Panc1 (cell line): ENCODE measurements around the gene FUS. TPM values are rescaled to one million over a fixed set of nuclear protein-coding genes. Genes with fewer than 3 reads are reported as not detected.

Source experiments
- ATAC-seq: fragments of 200-7000 bp; cut with Tn5 transposase; 2 replicates; pipeline ENCODE4 v1.9.1; 2020; ENCODE audit warnings: mild to moderate bottlenecking, moderate library complexity
- BruUV-seq: library from RNA; stranded (reverse); fragments of 400-500 nt; replicated peaks from 2 replicates; lab custom pipeline; 2021; lab: Mats Ljungman, UMichigan
- CTCF ChIA-PET: fragments of 300-600 bp; sonication (Branson Sonifier 250); formaldehyde crosslinking; loops from one replicate; lab custom pipeline; 2022; ENCODE audit warnings: antibody characterized with exemption; lab: Charles Lee
- POLR2A ChIA-PET: fragments of 300-600 bp; sonication (Branson Sonifier 250); formaldehyde crosslinking; loops from one replicate; lab custom pipeline; 2022; ENCODE audit warnings: antibody characterized with exemption; lab: Charles Lee
- DNase-seq: peaks from one replicate; pipeline ENCODE4 v3.0.0-alpha.2; 2010; ENCODE audit warnings: low read depth, low spot score
- H3K27ac ChIP-seq: 2 replicates; pipeline ENCODE4 v1.5.1; 2011; ENCODE audit warnings: mild to moderate bottlenecking, low read length, inconsistent platforms
- H3K27me3 ChIP-seq: fragments of 200-500 bp; sonication (Bioruptor generic); 2 replicates; pipeline ENCODE4 v1.6.0; 2014; ENCODE audit warnings: low read length, inconsistent platforms; ENCODE audit not compliant: control insufficient read depth, insufficient read depth
- H3K36me3 ChIP-seq: fragments of 200-500 bp; sonication (Bioruptor generic); 2 replicates; pipeline ENCODE4 v1.5.1; 2014; ENCODE audit warnings: inconsistent platforms, mild to moderate bottlenecking, low read length, moderate library complexity; ENCODE audit not compliant: control insufficient read depth, insufficient read depth
- H3K4me1 ChIP-seq: 2 replicates; pipeline ENCODE4 v1.5.1; 2011; ENCODE audit warnings: inconsistent platforms, mild to moderate bottlenecking, low read length, moderate library complexity; ENCODE audit not compliant: control insufficient read depth, insufficient read depth
- H3K4me3 ChIP-seq, 2 experiments: 2 replicates each; pipeline ENCODE4 v1.5.1; 2011 to 2012; ENCODE audit warnings: low read depth in 2 of 2, low read length in 2 of 2, mild to moderate bottlenecking in 2 of 2, inconsistent platforms in 1 of 2, moderate library complexity in 1 of 2
- H3K9me3 ChIP-seq: fragments of 200-500 bp; sonication (Bioruptor generic); 2 replicates; pipeline ENCODE4 v1.5.1; 2014; ENCODE audit warnings: low read depth, mild to moderate bottlenecking, inconsistent platforms, low read length, moderate library complexity; ENCODE audit not compliant: control insufficient read depth, insufficient read depth
- POLR2AphosphoS5 ChIP-seq: IDR thresholded peaks from 2 replicates; pipeline ENCODE4 v1.6.1; 2012; ENCODE audit warnings: mild to moderate bottlenecking, low read depth, low read length, moderate library complexity
- SIN3A ChIP-seq: IDR thresholded peaks from 2 replicates; pipeline ENCODE4 v1.6.1; 2012; ENCODE audit warnings: low read depth, mild to moderate bottlenecking, low read length, moderate library complexity, borderline replicate concordance; ENCODE audit not compliant: insufficient read depth
- TCF7L2 ChIP-seq: IDR thresholded peaks from 2 replicates; pipeline ENCODE4 v1.6.1; 2011; ENCODE audit warnings: mild to moderate bottlenecking, low read depth, low read length, inconsistent platforms
- in situ Hi-C: cut with HindIII; loops from 2 replicates; pipeline ENCODE4 v1.10.0; 2016; ENCODE audit warnings: low sequenced_read_pairs, low pct_unique_long_range_greater_than_20kb
- intact Hi-C: fragments of 100-400 bp; cut with micrococcal nuclease; formaldehyde crosslinking; loops from one replicate; pipeline ENCODE4 v1.10.0; 2022; ENCODE audit not compliant: unreplicated experiment
- total RNA-seq: library from RNA; stranded (reverse); gene quantifications from one replicate; pipeline ENCODE4 v1.2.1, GENCODE V29; 2021; ENCODE audit not compliant: unreplicated experiment
- TF ChIP-seq, protein P1 (sequence below): fragments of 450-650 bp; IDR thresholded peaks from 2 replicates; pipeline ENCODE4 v1.5.1; 2017; ENCODE audit warnings: mild to moderate bottlenecking
- TF ChIP-seq, protein P2 (sequence below), 2 experiments: IDR thresholded peaks; 2 replicates each; pipeline ENCODE4 v1.6.1; 2011 to 2012; ENCODE audit warnings: low read depth in 2 of 2, control low read depth in 1 of 2, low read length in 1 of 2, mild to moderate bottlenecking in 1 of 2, moderate library complexity in 1 of 2; ENCODE audit not compliant: insufficient read depth in 1 of 2

The FUS gene
- total RNA-seq, 1 experiment from 2014 or later, result 441 TPM

DNA sequence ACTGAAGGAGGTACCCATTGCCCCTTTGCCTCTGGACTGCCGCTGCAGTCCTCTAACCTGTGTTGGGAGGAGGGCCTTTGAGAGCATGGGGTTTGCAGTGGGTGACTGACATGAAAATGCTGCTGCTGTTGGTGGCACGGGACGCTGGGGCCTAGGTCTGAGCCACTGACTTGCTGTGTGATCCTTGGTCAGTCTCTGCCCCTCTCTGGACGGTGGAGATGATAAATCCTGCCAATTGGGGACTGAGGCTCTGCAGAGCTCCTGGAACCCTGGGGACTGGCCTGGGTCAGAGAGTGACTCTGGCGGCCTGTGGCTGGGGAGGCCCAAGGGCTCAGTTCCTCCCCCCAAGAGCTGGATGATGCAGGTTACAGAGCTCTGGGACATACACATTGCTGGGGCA is 43.1 kb downstream of the FUS start:
- ChIA-PET POLR2A (no interaction called here), CTCF (no interaction called here)
- intact Hi-C loops (no loop called here), in situ Hi-C loops (no loop called here)
- TF ChIP-seq, protein P1, sequence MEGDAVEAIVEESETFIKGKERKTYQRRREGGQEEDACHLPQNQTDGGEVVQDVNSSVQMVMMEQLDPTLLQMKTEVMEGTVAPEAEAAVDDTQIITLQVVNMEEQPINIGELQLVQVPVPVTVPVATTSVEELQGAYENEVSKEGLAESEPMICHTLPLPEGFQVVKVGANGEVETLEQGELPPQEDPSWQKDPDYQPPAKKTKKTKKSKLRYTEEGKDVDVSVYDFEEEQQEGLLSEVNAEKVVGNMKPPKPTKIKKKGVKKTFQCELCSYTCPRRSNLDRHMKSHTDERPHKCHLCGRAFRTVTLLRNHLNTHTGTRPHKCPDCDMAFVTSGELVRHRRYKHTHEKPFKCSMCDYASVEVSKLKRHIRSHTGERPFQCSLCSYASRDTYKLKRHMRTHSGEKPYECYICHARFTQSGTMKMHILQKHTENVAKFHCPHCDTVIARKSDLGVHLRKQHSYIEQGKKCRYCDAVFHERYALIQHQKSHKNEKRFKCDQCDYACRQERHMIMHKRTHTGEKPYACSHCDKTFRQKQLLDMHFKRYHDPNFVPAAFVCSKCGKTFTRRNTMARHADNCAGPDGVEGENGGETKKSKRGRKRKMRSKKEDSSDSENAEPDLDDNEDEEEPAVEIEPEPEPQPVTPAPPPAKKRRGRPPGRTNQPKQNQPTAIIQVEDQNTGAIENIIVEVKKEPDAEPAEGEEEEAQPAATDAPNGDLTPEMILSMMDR, result no peak
- no peak for ATAC-seq
- DNase-seq, result no peak
- Histone ChIP-seq H3K27me3 (no peaks in the 10 kb centered on the region), H3K4me1 (no peaks in the 10 kb centered on the region), H3K36me3 (no peaks in the 10 kb centered on the region), H3K27ac (no peak overlapping the region), H3K4me3 (no peak overlapping the region), H3K9me3 (no peaks in the 10 kb centered on the region)
- no TSS peak for BruUV-seq

DNA sequence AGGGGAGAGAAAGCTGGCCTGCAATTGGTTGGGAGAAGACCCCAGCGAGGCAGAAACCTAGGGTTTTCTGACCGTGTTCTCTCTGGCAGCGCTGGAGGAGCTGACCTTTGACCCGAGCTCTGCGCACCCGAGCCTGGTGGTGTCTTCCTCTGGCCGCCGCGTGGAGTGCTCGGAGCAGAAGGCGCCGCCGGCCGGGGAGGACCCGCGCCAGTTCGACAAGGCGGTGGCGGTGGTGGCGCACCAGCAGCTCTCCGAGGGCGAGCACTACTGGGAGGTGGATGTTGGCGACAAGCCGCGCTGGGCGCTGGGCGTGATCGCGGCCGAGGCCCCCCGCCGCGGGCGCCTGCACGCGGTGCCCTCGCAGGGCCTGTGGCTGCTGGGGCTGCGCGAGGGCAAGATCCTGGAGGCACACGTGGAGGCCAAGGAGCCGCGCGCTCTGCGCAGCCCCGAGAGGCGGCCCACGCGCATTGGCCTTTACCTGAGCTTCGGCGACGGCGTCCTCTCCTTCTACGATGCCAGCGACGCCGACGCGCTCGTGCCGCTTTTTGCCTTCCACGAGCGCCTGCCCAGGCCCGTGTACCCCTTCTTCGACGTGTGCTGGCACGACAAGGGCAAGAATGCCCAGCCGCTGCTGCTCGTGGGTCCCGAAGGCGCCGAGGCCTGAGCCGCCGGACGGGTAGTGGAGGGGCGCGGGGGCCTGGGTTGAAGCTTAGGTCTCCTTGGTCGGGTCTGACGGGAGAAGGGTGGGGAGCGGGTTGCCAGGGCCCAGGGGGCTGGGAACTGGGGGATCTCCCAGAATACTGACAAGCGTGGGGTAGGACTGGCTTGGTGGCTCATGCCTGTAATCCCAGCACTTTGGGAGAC is 44.4 kb downstream of the FUS start:
- no TSS peak for BruUV-seq
- intact Hi-C loops (no loop called here), in situ Hi-C loops (no loop called here)
- no peak overlapping the region for H3K27ac ChIP-seq
- no peak for TF ChIP-seq POLR2AphosphoS5
- no peak for TF ChIP-seq TCF7L2
- TF ChIP-seq, protein P2, sequence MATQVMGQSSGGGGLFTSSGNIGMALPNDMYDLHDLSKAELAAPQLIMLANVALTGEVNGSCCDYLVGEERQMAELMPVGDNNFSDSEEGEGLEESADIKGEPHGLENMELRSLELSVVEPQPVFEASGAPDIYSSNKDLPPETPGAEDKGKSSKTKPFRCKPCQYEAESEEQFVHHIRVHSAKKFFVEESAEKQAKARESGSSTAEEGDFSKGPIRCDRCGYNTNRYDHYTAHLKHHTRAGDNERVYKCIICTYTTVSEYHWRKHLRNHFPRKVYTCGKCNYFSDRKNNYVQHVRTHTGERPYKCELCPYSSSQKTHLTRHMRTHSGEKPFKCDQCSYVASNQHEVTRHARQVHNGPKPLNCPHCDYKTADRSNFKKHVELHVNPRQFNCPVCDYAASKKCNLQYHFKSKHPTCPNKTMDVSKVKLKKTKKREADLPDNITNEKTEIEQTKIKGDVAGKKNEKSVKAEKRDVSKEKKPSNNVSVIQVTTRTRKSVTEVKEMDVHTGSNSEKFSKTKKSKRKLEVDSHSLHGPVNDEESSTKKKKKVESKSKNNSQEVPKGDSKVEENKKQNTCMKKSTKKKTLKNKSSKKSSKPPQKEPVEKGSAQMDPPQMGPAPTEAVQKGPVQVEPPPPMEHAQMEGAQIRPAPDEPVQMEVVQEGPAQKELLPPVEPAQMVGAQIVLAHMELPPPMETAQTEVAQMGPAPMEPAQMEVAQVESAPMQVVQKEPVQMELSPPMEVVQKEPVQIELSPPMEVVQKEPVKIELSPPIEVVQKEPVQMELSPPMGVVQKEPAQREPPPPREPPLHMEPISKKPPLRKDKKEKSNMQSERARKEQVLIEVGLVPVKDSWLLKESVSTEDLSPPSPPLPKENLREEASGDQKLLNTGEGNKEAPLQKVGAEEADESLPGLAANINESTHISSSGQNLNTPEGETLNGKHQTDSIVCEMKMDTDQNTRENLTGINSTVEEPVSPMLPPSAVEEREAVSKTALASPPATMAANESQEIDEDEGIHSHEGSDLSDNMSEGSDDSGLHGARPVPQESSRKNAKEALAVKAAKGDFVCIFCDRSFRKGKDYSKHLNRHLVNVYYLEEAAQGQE (IDR thresholded peaks at IDR 0.05; ENCODE audit: insufficient read depth in 1 of 2, low read depth in 2 of 2, low read length in 1 of 2), result no peak
- TF ChIP-seq, protein P1, result no peak
- TF ChIP-seq SIN3A, result no peak
- H3K9me3 ChIP-seq, result no peaks in the 10 kb centered on the region
- ATAC-seq (no peak), DNase-seq (no peak)
- H3K36me3 ChIP-seq, result no peaks in the 10 kb centered on the region
- H3K27me3 ChIP-seq, result no peaks in the 10 kb centered on the region
- ChIA-PET POLR2A (interaction anchor here (0.8 kb wide), 1 partner anchor 23 kb away, joined by 6 read pairs; no protein-coding TSS in a partner anchor), CTCF (no interaction called here)
- no peaks in the 10 kb centered on the region for H3K4me1 ChIP-seq
- no peak overlapping the region for H3K4me3 ChIP-seq
